LHCN-M2 (cell line): ENCODE results near the gene RHEX. TPM values are rescaled to one million over a fixed set of nuclear protein-coding genes. Genes with fewer than 3 reads are reported as not detected.

Source experiments
- total RNA-seq: library from RNA; depleted of rRNA; stranded (reverse); fragments of >200 nt; gene quantifications from 2 replicates; pipeline ENCODE4 v1.2.3, GENCODE V29; 2014; rRNA removed

The RHEX gene
- total RNA-seq, 1 experiment from 2014 or later, result not detected

Other genes with a start within 250 kb of the RHEX start
- 21.5 and 24.7 TPM in 2 replicates for gene SLC41A1, start 240.0 kb upstream of the RHEX start, total RNA-seq
- gene PM20D1, start 203.0 kb upstream of the RHEX start, total RNA-seq, result not detected in 2 replicates
- gene SLC26A9, start 109.7 kb upstream of the RHEX start, total RNA-seq, result not detected in 2 replicates
- gene RAB7B, start 49.8 kb upstream of the RHEX start, total RNA-seq, result 3.4 and 3.9 TPM in 2 replicates
- gene CTSE, start 29.3 kb upstream of the RHEX start, total RNA-seq, result not detected in 2 replicates
- not detected in 2 replicates for gene AVPR1B, start 64.2 kb downstream of the RHEX start, total RNA-seq
- gene FAM72A, start 149.7 kb downstream of the RHEX start, total RNA-seq, result 4.6 and 6.2 TPM in 2 replicates
- gene SRGAP2, start 150.4 kb downstream of the RHEX start, total RNA-seq, result 34.4 and 43.9 TPM in 2 replicates